Neural cell (in vitro differentiated cells): ENCODE data around the gene CDX1. TPM values are rescaled to one million over a fixed set of nuclear protein-coding genes. Genes with fewer than 3 reads are reported as not detected.

ENCODE experiments used
- H2AFZ ChIP-seq: fragments of 200-600, 300-800 bp; sonication (generic), shearing (Covaris generic); 2 replicates; pipeline ENCODE4 v1.6.0; 2014; ENCODE audit warnings: low read depth, mild to moderate bottlenecking, antibody characterized with exemption, low read length, moderate library complexity
- H3F3A ChIP-seq: fragments of 200-600 bp; shearing (Covaris generic); 2 replicates; pipeline ENCODE4 v1.6.1; 2016; ENCODE audit warnings: mild to moderate bottlenecking, moderate library complexity, mixed read lengths, antibody characterized with exemption, low read length; ENCODE audit not compliant: insufficient read depth, poor library complexity, severe bottlenecking
- H3K27ac ChIP-seq: fragments of 200-600, 300-800 bp; sonication (generic), shearing (Covaris generic); 2 replicates; pipeline ENCODE4 v1.5.1; 2014; ENCODE audit warnings: mild to moderate bottlenecking, low read length, moderate library complexity
- H3K27me3 ChIP-seq: fragments of 300-800, 200-600 bp; sonication (generic), shearing (Covaris generic); 2 replicates; pipeline ENCODE4 v1.6.0; 2014; ENCODE audit warnings: mild to moderate bottlenecking, low read depth, low read length, moderate library complexity; ENCODE audit not compliant: insufficient read depth
- H3K36me3 ChIP-seq: fragments of 300-800, 200-600 bp; sonication (generic), shearing (Covaris generic); 2 replicates; pipeline ENCODE4 v1.5.1; 2014; ENCODE audit warnings: mild to moderate bottlenecking, antibody characterized with exemption, low read length, moderate library complexity; ENCODE audit not compliant: insufficient read depth
- H3K4me2 ChIP-seq: fragments of 300-800, 200-600 bp; sonication (generic), shearing (Covaris generic); 2 replicates; pipeline ENCODE4 v1.6.0; 2014; ENCODE audit warnings: mild to moderate bottlenecking, low read length
- H3K4me3 ChIP-seq: fragments of 300-800, 200-600 bp; sonication (generic), shearing (Covaris generic); 2 replicates; pipeline ENCODE4 v1.5.1; 2014; ENCODE audit warnings: mild to moderate bottlenecking, low read length, moderate library complexity
- H3K79me2 ChIP-seq: fragments of 200-600 bp; shearing (Covaris generic); replicated peaks from 2 replicates; pipeline ENCODE4 v1.6.0; 2014; ENCODE audit warnings: mild to moderate bottlenecking, low read length, moderate library complexity; ENCODE audit not compliant: insufficient read depth
- H3K9ac ChIP-seq: fragments of 300-800, 200-600 bp; sonication (generic), shearing (Covaris generic); 2 replicates; pipeline ENCODE4 v1.6.1; 2016; ENCODE audit warnings: mild to moderate bottlenecking, low read length, mixed read lengths
- H3K9me2 ChIP-seq: fragments of 200-600 bp; shearing (Covaris generic); 2 replicates; pipeline ENCODE4 v1.6.1; 2016; ENCODE audit warnings: mild to moderate bottlenecking, low read length, mixed read lengths; ENCODE audit not compliant: insufficient read depth
- H3K9me3 ChIP-seq: fragments of 200-600, 300-800 bp; sonication (generic), shearing (Covaris generic); 2 replicates; pipeline ENCODE4 v1.6.1; 2016; ENCODE audit warnings: mild to moderate bottlenecking, mixed run types, low read length, moderate library complexity, mixed read lengths
- H4K20me1 ChIP-seq: fragments of 200-600 bp; shearing (Covaris generic); 2 replicates; pipeline ENCODE4 v1.6.1; 2016; ENCODE audit warnings: mild to moderate bottlenecking, mixed run types; ENCODE audit not compliant: insufficient read depth
- CTCF ChIP-seq: fragments of 450-650 bp; IDR thresholded peaks from 2 replicates; pipeline ENCODE4 v1.5.1; 2014; ENCODE audit warnings: antibody characterized with exemption, mild to moderate bottlenecking, moderate library complexity; ENCODE audit not compliant: poor library complexity, severe bottlenecking
- EP300 ChIP-seq: fragments of 450-650 bp; conservative IDR thresholded peaks from 2 replicates; pipeline ENCODE4 v1.6.1; 2014; ENCODE audit warnings: antibody characterized with exemption, mild to moderate bottlenecking, moderate library complexity; ENCODE audit not compliant: poor library complexity, severe bottlenecking
- EZH2 ChIP-seq: fragments of 200-600, 300-800 bp; shearing (Covaris generic), sonication (generic); IDR thresholded peaks from 2 replicates; pipeline ENCODE4 v1.6.1; 2014; ENCODE audit warnings: antibody characterized with exemption, low read length, borderline replicate concordance, mild to moderate bottlenecking; ENCODE audit not compliant: insufficient read depth, poor library complexity, severe bottlenecking
- MXI1 ChIP-seq: fragments of 450-650 bp; conservative IDR thresholded peaks from 2 replicates; pipeline ENCODE4 v1.6.1; 2014; ENCODE audit warnings: antibody characterized with exemption, mild to moderate bottlenecking; ENCODE audit not compliant: poor library complexity, severe bottlenecking
- POLR2AphosphoS5 ChIP-seq: IDR thresholded peaks from 2 replicates; pipeline ENCODE4 v1.6.1; 2012
- RAD21 ChIP-seq: fragments of 450-650 bp; conservative IDR thresholded peaks from 2 replicates; pipeline ENCODE4 v1.6.1; 2014; ENCODE audit warnings: antibody characterized with exemption, mild to moderate bottlenecking, moderate library complexity
- REST ChIP-seq: IDR thresholded peaks from 2 replicates; pipeline ENCODE4 v1.6.1; 2012; ENCODE audit warnings: borderline replicate concordance
- SMC3 ChIP-seq: fragments of 450-650 bp; conservative IDR thresholded peaks from 2 replicates; pipeline ENCODE4 v1.6.1; 2014; ENCODE audit warnings: antibody characterized with exemption, mild to moderate bottlenecking, moderate library complexity; ENCODE audit not compliant: poor library complexity
- TAF1 ChIP-seq: IDR thresholded peaks from 2 replicates; pipeline ENCODE4 v1.6.1; 2012; ENCODE audit warnings: low read depth
- polyA plus RNA-seq: library from polyadenylated mRNA; depleted of rRNA; stranded (reverse); fragments of >200 nt; gene quantifications from 2 replicates; pipeline ENCODE4 v1.2.3, GENCODE V29; 2014

CDX1 gene
- polyA plus RNA-seq, 1 donor from 2014 or later, result not detected

- Histone ChIP-seq H3K36me3 (no peaks in the 10 kb centered on the region), H3K9ac (no peak overlapping the region), H2AFZ (no peak overlapping the region), H3K27ac (no peak overlapping the region), H3K27me3 (no peaks in the 10 kb centered on the region), H3K9me3 (no peaks in the 10 kb centered on the region), H3K9me2 (no peaks in the 10 kb centered on the region), H3K79me2 (no peaks in the 10 kb centered on the region), H3K4me3 (no peak overlapping the region), H4K20me1 (no peaks in the 10 kb centered on the region), H3K4me2 (no peak overlapping the region), H3F3A (no peaks in the 10 kb centered on the region)
- TF ChIP-seq EZH2 (no peak), MXI1 (no peak), EP300 (no peak), SMC3 (no peak), RAD21 (no peak), REST (no peak), POLR2AphosphoS5 (no peak), TAF1 (no peak), CTCF (no peak)
Measured at GRCh38 chr5:150203832-150204589, 37.4 kb downstream of the CDX1 start.

DNA sequence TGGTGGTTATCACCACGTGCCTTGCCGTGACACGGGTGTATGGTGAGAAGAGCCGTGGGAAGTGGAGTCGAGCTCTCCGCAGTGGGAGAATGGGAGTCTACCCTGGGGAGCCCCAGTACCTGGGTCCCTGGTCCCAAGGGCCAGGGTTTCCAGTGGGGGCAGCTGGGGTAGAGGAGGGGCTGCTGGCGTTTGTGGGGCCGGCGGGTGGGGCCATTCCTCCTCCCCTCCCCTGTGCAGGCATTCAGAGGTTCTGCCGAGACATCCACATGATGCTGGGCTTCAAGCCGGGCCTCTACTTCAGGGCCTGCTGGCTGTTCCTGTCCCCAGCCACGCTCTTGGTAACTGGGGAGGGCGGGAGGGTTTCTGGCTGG is 38.0 kb downstream of the CDX1 start:
- Histone ChIP-seq H3K9me3 (no peaks in the 10 kb centered on the region), H3K79me2 (no peaks in the 10 kb centered on the region), H4K20me1 (no peaks in the 10 kb centered on the region), H3K9ac (no peak overlapping the region), H3K4me2 (no peak overlapping the region), H2AFZ (no peak overlapping the region), H3K9me2 (no peaks in the 10 kb centered on the region), H3K4me3 (no peak overlapping the region), H3K36me3 (no peaks in the 10 kb centered on the region), H3F3A (no peaks in the 10 kb centered on the region), H3K27ac (no peak overlapping the region), H3K27me3 (no peaks in the 10 kb centered on the region)
- TF ChIP-seq REST, result no peak
- no peak for TF ChIP-seq RAD21
- TF ChIP-seq MXI1, result no peak
- TF ChIP-seq EP300, result no peak
- TF ChIP-seq TAF1, result no peak
- no peak for TF ChIP-seq SMC3
- TF ChIP-seq EZH2, result no peak
- no peak for TF ChIP-seq CTCF
- no peak for TF ChIP-seq POLR2AphosphoS5
